ENCODE measurements around the gene ADAMTS4.
A peak's percentile ranks its signal among the peaks of the same experiment; 100 is the strongest.

Gene ADAMTS4

DNA sequence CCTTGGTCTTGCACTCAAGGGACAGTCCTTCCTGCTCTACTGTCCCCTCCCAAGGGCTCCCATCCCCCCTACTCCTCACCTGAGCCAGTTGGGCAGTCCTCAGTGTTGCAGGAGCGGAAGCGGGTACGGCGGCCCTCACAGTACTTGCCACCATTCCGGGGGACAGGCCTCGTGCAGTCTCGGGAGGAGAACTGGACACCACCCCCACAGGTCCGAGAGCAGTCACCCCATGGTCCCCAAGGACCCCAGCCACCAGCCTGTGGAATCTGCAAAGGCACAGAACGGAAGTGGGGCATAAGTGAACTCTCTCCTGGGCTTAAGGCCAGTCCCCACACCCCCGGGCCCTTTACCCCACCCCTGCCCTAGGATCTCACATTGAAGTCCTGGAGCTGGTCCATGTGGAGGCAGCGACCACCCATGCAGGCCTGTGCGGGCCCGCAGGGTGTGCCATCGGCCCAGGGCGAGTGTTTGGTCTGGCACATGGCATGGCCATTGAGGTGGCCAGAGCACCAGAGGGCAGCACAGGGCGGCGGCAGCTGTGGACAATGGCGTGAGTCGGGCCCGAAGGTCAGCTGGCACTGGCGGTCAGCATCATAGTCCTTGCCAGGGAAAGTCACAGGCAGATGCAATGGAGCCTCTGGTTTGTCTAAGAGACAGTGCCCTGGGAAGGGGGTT, 5.2 kb downstream of the ADAMTS4 start:
- DNase-seq: no peak

DNA sequence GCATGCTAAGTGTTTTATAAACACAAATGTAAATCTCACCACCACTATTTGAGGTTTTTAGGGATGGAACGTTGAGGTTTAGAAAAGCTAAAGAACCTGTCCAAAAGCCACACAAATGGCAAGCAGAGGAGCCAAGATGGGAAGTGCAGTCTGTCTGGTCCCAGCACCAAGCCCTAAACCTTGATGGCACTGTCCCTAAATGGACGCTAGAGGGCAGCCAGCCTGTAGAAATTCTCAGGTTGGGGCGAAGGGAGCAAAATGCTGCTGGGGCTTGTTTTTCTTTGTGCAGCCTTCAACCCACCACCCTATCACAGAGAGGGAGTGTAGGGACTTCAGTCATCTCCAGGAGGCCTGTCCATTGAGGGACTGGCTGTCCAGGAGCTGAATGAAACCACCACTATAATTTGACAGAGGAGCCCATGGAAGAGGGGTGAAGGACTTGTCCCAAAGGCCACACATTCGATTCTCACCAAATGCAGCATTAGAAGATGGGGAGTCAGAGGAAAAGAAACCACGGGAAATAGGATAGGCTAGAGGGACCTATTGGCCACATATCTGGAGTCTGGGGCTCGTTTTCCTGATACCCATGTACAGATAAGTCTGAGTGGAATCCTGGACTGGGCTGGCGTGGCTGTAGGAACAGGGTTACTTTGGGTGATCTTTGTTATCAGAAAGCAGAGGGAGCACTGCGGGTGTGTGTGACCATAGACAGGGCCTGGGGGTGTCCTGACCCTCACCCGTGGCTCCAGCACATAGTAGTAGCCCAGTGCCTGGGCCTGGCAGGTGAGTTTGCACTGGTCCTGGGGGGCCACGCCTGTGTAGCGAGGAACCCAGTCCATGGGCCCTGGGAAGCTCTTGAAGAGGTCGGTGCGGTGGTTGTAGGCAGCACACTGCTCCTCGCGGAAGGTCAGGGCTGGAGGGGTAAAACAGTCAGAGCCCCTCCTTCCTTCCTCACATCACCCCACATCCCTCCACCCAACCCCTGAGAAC, 6.1 kb downstream of the ADAMTS4 start:
- DNase-seq: peak; percentile 64 to 67

DNA sequence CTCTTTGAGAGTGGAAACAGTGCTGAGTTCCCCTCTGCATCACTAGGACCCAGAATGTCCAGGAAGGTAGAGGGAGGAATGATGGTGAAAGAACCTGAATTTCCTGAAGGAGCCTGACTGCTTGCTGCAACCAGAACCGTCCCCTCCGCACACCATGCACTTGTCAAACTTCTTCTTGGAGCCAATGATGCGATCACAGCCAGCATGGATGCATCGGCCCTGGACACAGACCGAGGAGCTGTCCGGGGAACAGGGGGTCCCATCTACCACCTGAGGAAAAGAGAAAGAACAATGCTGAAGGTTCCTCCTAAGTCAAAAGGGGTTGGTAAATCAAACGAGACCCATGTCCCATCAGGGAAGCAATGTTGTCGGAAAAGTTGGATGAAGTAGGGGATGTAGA, 6.9 kb downstream of the ADAMTS4 start:
- DNase-seq: no peak

DNA sequence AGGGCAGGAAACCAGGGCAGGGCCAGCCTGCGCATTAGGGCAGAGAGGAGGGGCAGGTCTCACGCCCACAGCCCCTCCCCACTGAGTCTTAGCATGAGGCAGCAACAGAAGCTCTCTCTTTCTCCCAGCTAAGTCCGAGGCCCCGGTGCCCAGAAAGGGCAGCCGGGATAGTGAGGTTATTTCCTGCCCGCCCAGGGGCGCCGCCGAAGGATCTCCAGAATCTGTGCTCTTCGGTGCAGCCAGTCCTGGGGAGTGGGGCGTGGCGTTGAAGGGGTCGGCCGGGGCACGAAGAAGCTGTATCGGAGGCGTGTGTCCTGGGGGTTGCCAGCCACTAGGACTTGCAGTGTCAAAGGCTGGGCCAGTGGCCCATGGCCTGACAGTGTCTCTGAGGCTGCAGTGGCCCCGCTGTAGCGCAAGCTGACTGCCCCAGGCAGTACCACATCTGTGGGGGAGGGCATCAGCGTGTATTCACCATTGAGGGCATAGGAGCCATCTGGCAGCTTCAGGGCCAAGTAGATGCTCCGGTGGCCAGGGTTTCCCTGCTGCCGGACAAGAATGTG, 7.8 kb downstream of the ADAMTS4 start:
- DNase-seq: no peak

DNA sequence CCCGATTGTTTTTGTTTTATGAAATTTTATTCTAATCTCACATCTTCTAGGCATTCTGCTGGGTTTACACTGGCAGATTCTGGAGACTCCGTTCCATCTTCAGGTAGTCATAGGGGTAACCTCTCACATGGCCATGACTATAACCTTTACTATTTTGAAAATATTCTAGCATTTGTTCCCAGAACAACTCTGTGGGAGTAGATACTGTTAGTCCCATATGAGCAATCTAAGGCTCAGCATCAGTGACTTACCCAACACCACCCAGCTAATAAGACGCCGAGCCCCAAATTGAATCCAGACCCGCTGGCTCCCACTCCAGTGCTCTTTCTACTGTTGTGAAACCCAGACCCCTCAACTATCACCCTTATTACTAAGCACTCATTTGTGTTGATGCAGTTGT, 9.8 kb downstream of the ADAMTS4 start:
- DNase-seq: no peak

DNA sequence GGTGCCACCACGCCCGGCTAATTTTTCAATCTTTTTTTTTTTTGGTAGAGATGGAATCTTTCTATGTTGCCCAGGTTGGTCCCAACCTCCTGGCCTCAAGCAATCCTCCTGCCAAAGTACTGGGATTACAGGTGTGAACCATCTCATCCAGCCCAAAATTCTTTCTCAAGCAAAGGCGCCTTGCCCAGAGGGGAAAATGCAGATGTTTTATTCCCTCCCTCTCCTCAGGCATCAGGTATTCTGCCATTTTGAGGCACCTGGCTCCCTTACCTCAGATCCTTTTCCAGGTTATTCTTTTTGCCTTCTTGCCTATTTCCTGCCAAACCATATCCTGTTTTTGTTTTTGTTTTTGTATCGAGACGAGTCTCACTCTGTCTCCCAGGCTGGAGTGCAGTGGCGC, 10.5 kb downstream of the ADAMTS4 start:
- DNase-seq: no peak

DNA sequence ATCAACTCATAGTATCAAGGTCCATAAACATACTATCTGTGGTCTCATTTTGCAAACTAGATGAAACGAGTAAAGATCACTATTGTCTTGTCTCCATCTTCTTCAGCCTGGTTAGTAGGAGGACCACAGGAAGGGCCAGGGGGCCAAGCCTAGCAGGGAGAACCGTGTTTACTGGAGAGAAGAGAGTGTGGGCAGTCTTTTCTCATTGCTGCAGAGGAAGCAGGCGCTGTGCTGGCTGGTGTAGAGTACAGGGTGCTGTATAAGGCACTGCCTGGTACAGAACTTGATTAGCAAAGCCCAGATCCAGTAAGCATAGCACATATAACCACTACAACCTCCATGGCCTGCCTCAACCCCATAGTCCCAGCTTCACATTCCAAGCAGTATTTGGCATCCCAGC, 11.5 kb downstream of the ADAMTS4 start:
- DNase-seq: no peak

DNA sequence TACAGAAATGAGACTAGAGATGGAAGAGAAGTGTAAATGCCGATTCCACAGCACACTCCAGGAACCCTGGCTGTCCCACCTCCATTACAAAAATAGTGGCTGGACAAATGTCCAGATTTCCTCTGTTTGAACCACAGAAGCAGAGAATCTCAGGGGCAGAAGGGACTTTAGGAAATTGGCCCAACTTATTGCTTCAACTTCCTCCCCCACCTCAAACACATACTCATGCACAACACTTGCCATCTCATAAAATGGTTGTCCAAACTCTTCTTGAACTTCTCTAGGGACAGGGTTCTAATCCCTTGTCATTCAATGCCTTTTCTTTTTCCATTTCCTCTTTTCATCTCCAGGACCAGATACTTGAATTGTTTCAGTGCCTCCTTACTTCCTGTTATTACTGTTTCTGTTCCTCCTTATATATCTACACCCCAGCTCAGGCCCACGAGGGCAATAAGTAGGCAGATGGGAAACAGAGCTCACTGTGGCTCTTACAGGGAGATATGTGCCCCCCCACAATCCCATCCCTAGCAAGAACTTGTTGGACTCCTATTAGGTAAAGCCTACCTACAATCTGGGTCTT, 13.0 kb downstream of the ADAMTS4 start:
- DNase-seq: no peak

DNA sequence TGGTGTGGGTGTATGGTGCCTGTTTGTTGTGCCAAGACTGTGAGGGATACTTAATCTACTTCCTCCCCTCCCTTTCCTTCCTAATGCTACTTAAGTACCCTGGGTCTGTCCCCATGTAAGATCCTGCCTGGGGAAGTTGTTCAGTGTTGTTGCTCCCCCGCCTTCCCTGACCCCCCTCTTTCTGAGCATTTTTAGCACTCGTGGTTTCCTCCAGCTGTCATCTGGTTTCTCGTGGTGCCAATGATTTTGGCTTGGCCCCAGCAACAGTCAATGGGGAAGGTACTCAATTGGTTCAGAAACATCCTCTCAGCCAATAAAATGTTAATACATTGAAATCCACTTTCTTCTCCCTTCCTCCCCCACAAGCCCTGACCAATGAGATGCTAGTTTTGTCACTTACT, 13.6 kb downstream of the ADAMTS4 start:
- DNase-seq: peak; percentile 61 to 63

DNA sequence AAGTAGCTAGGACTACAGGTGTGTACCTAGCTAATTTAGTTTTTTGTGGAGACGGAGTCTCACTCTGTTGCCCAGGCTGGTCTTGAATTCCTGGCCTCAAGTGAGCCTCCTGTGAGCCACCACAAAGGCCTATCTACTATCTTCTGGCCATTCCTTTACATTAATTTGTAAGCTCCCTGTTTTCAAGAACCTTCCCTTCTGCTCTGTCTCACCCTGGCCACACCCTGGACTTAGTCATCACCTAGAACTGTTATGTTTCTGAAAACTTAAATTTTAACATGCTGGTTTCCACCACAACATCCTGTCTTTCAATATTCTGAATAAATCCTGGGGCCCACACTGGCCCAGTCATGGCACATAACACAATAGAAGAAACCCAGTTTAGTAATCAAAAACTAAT, 16.6 kb downstream of the ADAMTS4 start:
- peak; percentile 57 to 63 for DNase-seq

DNA sequence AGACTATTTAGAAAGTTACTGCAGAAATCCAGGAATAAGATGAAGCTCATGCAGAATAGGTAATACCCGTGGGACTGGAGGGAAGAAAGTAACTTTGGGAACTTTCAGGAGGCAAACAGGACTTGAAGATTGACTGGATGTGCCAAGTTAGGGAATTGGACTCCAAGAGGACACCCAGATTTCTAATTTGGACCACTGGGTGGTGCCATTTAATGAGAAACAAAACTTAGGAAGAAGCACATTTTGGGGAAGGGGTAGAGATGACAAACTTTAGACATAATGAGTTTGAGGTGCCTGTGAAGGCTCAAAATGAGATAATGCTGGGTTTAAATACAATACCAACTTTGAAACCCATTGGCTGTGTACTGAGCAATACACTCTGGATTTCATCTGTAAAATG, 18.2 kb downstream of the ADAMTS4 start:
- no peak for DNase-seq

DNA sequence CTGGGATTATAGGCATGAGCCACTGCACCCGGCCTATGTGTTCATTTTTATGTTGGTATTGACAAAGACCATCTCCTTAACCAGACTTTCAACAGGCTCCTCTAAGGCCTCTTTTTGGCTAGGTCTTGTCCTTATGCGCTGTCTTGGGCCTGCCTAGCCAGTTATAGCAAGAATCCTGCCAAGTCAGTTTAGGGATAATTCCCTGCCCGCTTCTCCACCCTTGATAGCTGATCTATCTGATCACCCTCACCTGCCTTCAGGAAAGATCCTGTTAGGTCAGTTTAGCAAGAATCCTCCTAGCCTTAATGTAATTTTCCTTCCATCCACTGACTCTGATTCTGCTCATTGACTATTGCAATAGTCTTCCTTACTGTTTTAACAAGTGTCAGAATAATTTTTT, 19.2 kb downstream of the ADAMTS4 start:
- DNase-seq: no peak

DNA sequence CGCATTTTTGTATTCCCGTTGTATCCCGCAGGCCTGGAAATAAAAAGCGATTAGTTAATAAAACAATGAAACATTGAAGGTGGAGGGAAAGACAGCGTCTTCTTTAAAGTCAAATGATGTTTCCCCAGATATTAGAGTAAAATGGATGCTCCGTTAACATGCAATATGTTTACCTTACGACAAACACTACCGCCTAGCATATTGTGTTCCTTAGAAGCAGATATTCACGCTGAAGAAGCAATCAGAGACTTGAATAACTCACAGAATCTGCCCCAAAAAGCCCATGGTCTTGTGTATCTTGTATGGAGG, 21.0 kb downstream of the ADAMTS4 start:
- DNase-seq: no peak

DNA sequence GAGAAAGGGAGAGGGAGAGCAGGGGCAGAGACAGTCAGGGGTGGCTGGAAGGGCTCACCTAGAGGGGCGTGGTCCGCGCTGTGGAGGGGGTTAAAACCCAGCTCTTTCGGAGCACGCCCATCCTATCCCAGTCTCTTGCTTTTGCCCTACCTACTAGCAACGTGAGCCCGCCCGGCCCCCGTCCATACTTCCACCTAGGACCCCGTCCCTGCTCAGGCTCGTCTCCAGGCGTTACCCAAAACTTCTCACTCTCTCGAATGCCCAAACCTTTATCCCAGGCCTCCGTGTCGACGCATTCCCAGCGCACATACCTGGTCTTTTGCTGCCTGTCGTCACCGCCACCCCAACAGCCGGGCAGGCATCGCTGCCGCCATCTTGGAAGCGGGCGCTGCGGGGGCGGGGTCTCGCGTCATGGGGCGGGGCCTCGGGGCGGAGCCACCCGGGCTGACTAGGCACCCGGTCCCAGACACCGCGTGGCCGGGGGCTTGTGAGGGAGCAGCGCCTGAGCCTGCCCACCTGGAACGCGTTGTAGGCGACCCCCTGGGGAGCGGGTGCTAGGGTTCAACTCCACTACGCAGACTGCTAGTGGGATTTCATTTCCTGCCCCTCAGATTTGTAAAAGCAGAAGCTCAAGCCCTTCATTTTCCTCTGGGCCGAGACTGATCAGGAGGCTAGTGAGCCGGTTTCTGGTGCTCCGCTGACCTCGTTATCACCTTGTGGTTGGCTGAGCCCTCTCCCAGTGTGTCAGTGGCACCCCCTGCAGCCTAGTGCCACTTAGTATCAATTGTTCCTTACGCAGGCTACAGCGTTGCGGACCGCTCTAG, 21.5 kb downstream of the ADAMTS4 start, which contains the start of gene B4GALT3:
Gene B4GALT3 (minus strand): TSS at position 396 of the 824 bp plus-strand sequence. CDS start 1,447 bp downstream, outside the sequence.
- peak; percentile 91 to 97 for DNase-seq

DNA sequence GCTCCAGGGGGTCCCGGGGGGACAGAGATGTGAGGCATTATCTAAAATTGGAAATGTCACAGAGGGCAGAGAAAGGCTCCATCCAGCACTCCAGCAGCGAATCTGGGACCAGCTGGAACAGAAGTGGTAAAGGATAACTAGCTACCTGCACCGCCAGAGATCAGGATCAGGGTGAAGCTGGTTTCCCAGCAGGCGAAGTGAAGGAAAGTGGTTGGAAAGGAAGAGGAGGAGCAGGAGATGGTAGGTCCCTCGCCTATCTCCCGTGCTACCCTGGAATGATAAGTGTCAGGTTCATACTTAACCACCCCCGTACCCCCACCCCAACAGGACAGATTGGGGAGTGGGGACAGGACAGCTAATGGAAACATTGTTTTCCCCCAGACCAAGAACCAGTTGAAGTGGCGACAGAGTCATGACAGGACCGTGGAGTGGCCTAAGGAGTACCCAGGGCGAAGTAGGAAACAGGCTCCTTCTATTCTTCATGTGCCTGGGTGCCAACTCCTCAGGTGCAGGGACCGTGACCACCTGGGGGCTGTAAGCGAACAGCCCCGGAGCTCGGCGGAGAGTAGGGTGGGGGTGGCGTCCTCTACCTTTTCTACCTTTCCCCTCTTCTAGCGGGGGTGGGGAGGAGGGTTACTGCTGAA, 22.3 kb downstream of the ADAMTS4 start:
- no peak for DNase-seq

DNA sequence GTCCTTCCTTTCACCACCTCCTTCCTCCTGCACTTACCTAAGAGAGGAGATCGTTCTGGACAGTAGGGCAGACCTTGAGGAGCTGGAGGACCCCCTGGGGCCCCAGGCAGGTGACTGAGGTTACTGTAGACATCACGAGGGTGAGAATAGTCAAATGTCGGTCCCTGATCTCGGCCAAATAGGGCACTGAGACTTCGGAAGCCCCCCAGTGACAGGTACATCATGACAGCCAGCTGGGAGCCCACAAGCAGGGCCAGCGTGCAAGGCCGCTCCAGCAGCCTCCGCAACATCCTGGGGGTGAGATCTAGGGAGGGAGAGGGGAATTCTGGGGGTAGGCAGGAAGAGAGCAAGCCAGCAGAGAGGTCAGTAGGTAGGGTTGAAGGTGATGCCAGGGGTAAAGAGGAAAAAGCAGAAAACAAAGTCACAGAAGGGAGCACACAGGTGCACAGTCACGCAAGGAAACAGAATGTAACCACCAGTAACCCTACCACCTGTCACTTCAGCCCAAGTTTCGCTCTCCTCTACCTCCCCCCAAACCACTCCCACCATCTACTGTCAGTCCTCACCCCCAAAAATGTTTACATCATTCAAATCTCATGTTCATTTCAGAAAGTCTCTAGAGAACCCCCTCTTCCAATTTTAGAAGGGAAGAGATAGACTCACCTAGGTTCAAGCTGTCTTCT, 22.9 kb downstream of the ADAMTS4 start:
- no peak for DNase-seq

DNA sequence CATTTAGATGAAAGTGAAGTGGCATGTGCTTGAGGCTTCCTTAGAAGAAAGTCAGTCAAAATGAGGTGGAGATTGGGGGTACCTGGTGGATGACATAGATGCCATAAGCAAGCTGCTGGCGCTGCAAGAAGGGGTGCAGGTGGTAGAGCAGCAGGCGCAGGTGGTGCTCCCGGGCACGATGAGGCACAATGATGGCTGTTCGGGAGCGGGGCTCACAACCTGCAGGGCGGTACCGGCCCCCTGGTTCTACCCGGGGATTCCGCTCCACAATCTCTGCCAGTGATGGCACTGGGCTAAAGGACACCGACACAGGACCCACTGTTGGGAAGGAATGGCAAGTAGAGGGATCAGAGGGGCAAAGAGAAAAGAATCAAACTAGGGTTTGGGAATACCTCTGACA, 23.9 kb downstream of the ADAMTS4 start:
- DNase-seq: no peak

DNA sequence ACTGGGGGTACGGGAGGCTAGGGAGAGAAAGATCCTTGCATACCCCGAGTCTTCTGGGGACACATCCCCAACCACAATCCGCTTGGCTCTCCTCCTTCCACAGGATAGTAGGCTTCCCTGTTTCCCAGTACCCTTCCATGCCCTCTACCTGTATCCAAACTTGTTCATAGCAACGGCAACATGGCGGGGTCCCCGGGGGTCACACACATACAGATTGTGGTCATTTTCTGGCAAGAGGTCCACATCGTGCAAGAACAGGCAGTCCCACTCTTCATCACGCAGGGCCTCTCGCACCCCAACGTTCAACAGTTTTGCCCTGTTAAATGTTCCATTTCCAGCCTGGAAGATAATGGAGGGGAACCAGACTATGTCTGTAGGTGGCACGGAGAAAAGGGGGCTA, 25.1 kb downstream of the ADAMTS4 start:
- no peak for DNase-seq

DNA sequence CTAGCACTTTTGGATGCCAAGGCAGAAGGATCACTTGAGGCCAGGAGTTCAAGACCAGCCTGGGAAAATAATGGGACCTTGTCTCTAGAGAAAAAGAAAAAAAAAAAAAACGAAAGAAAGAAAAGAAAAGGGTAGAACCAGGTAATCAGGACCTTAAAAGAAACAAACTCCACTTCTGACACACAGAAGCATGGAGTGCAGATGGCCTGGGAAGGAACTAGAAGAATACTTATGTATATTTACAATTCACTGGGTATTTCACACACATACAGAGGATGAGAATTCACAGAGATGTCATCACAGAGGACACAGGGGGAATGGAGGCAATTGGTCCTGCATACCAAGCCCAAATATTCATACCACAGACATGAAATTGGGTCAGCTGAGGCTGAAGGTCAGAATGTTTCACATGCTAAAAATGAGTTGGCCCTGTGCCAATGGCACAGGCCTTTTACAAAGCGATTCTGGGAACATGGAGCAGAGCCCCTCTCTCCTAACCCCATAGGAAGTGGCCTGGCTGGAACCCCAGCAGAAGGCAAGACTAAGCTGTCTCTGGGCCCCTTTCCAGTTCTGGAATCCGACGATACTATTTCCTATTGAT, 26.0 kb downstream of the ADAMTS4 start:
- DNase-seq: no peak

DNA sequence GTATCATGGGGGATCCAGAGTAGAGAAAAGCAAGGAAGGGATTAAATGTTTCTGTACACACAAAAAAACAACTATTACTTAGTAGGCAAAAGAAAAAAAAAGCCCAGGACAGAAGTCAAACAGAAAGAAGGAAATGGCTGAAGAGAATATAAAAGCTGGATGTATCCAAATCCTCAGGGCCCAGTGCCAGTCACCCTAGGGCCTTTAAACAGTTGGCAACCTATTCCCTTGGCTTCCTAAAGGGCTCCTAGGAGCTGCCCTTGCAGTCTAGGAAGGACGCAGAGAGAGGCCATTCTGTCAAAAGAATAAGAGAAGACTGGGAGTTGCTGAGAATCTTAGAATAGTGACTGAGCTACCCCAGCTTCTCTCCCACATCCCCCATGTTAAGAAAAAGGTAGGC, 26.5 kb downstream of the ADAMTS4 start:
- no peak for DNase-seq

DNA sequence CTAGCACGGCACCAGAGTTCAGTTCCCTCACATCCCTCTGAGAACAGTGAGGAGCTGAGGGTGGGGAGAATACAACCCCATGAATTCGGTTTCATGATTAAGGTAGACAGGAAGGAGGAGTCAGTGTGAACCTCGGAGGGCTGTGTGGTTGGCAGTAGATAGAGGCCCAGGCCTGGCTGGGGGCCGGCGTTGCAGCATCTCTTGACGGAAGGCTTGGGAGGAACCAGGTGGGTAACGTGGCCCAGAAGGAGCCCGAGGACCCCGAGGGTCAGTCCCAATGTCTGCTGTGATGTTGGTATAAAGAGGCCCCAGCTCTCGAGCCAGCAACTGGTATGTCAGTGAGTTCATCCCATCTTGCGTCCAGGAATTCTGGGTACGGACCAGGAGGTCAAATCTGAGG, 27.2 kb downstream of the ADAMTS4 start:
- no peak for DNase-seq

All from activated CD4-positive, alpha-beta T cell treated with anti-CD3 and anti-CD28 coated beads for 4 hours (primary cell).